ENCODE data around the gene ECSIT. TPM values are rescaled to one million over a fixed set of nuclear protein-coding genes. Genes with fewer than 3 reads are reported as not detected.

ECSIT gene
- total and polyA plus RNA-seq, 3 donors from 2014 or later = 28.9 to 58.7 (median 45.4) TPM

GRCh38 chr19:11513946-11514345 is 15.0 kb downstream of the ECSIT start:
- 94% methylated on average over 9 to 20 of the region's 20 CpGs for WGBS, 2 donors
- DNase-seq = no peak

GRCh38 chr19:11510444-11510843 is 18.5 kb downstream of the ECSIT start:
- intact Hi-C loops (cut with DNase I; ENCODE audit: low total_unique reads) = no loop called here
- no peak overlapping the region for H3K4me3 ChIP-seq
- no peaks in the 10 kb centered on the region for H3K27me3 ChIP-seq
- H3K4me1 ChIP-seq = no peaks in the 10 kb centered on the region
- H3K27ac ChIP-seq = no peak overlapping the region
- H3K36me3 ChIP-seq (ENCODE audit: low read depth, missing control alignments) = no peaks in the 10 kb centered on the region
- 91 to 97% methylated on average over 8 of the region's 8 CpGs for WGBS, 2 donors
- H3K9me3 ChIP-seq = no peaks in the 10 kb centered on the region
- no peak for DNase-seq
- TF ChIP-seq, protein P1, sequence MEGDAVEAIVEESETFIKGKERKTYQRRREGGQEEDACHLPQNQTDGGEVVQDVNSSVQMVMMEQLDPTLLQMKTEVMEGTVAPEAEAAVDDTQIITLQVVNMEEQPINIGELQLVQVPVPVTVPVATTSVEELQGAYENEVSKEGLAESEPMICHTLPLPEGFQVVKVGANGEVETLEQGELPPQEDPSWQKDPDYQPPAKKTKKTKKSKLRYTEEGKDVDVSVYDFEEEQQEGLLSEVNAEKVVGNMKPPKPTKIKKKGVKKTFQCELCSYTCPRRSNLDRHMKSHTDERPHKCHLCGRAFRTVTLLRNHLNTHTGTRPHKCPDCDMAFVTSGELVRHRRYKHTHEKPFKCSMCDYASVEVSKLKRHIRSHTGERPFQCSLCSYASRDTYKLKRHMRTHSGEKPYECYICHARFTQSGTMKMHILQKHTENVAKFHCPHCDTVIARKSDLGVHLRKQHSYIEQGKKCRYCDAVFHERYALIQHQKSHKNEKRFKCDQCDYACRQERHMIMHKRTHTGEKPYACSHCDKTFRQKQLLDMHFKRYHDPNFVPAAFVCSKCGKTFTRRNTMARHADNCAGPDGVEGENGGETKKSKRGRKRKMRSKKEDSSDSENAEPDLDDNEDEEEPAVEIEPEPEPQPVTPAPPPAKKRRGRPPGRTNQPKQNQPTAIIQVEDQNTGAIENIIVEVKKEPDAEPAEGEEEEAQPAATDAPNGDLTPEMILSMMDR (IDR thresholded peaks at IDR 0.05) = no peak
- no peak for TF ChIP-seq POLR2A (IDR thresholded peaks at IDR 0.05)

More at GRCh38 chr19:11513946-11514345, 15.0 kb downstream of the ECSIT start:
- no peak overlapping the region for H3K4me3 ChIP-seq
- TF ChIP-seq, protein P1 (IDR thresholded peaks at IDR 0.05) = no peak
- no peak for TF ChIP-seq POLR2A (IDR thresholded peaks at IDR 0.05)
- no peaks in the 10 kb centered on the region for H3K27me3 ChIP-seq
- no peaks in the 10 kb centered on the region for H3K9me3 ChIP-seq
- intact Hi-C loops (cut with DNase I; ENCODE audit: low total_unique reads) = no loop called here
- H3K27ac ChIP-seq = no peak overlapping the region
- no peaks in the 10 kb centered on the region for H3K36me3 ChIP-seq (ENCODE audit: low read depth, missing control alignments)
- no peaks in the 10 kb centered on the region for H3K4me1 ChIP-seq

DNA sequence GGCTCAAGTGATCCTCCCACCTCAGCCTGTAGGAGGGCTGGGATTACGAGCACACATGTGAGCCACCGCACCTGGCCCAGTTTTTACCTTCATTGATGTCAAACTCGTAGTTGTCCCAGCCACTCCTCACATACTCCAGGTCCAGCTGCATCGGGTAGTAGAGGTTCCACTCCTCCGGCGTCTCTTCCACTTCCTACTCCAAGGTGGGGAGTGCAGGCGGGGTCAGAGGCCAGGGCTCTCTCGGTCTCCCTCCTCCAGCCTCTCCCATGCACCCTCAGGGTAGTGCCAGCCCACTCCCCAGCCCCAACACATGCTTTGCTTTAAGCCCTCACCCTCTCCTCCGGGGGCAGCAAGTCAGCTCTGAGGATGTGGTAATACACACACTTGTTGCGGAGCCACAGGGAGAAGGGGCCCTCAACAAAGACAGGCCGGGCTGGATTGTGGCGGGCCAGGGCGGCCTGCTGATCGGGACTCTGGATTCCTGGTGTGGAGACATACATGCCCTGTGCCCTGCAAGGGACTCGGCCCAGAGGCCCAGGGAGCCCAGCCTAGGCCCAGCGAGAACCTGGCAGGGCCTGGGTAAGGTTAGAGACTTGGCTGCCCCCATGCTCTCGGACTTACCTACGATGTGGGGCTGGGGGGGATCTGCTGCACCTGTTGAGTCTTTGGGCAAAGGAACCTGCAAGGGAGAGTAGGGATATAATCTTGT is 21.4 kb downstream of the ECSIT start:
- Histone ChIP-seq H3K9me3 (no peaks in the 10 kb centered on the region), H3K27me3 (no peaks in the 10 kb centered on the region), H3K27ac (no peak overlapping the region), H3K36me3 (ENCODE audit: low read depth, missing control alignments) (no peaks in the 10 kb centered on the region), H3K4me3 (no peak overlapping the region), H3K4me1 (peaks cover 4% of the 10 kb centered on the region)
- intact Hi-C loops (cut with DNase I; ENCODE audit: low total_unique reads) = no loop called here
- TF ChIP-seq, protein P1 (IDR thresholded peaks at IDR 0.05) = no peak
- TF ChIP-seq POLR2A (IDR thresholded peaks at IDR 0.05) = no peak
- no peak for DNase-seq
- WGBS, 2 donors = 77 to 86% methylated on average over 14 to 18 of the region's 18 CpGs

DNA sequence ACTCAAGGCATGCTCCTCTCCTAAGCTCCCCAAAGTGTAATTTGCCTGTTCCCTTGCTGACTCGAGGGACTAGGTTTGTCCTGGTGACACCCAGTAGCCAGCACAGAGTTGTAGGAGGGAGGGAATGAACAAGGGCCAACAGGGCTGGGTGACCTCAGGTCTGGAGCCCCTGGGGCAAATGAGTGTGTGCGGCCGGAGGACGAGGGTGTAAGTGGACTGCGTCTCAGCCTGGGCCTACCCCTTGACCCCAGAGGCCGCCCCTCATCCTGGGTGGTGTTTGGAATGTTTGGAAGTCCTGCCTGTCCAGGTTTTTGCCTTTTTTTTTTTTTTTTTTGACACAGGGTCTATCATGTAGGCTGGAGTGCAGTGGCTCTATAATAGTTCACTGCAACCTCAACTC is 22.0 kb downstream of the ECSIT start:
- H3K27ac ChIP-seq = no peak overlapping the region
- H3K36me3 ChIP-seq (ENCODE audit: low read depth, missing control alignments) = no peaks in the 10 kb centered on the region
- no peaks in the 10 kb centered on the region for H3K27me3 ChIP-seq
- peaks cover 4% of the 10 kb centered on the region for H3K4me1 ChIP-seq
- 77 to 79% methylated on average over 6 of the region's 6 CpGs for WGBS, 2 donors
- H3K4me3 ChIP-seq = no peak overlapping the region
- no peak for DNase-seq
- intact Hi-C loops (cut with DNase I; ENCODE audit: low total_unique reads) = no loop called here
- H3K9me3 ChIP-seq = no peaks in the 10 kb centered on the region
- TF ChIP-seq, protein P1 (IDR thresholded peaks at IDR 0.05) = no peak
- TF ChIP-seq POLR2A (IDR thresholded peaks at IDR 0.05) = no peak

DNA sequence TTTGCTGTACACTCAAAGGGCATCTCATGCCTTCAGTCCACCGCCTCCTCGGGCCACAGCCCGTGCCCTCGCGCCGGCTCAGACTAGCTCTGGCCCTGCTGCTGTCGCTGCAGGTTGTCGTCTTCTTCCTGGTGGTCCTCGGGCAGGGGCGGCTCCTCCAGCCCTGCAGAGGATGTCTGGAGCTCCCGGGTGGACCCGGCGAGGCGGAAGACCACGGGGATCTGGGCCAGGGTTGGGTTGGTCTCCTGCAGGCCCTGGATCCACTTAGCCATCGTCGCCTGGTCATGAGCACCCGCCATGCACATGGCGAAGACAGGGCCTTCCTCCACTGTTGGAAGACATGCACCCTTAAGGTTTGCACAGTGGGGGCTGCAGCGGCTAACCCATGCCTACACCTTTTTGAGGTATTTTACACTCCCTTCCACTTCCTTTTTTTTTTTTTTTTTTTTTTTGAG is 22.8 kb downstream of the ECSIT start:
- Histone ChIP-seq H3K9me3 (no peaks in the 10 kb centered on the region), H3K36me3 (ENCODE audit: low read depth, missing control alignments) (no peaks in the 10 kb centered on the region), H3K4me3 (peak overlapping the region; percentile 89 to 99), H3K27me3 (no peaks in the 10 kb centered on the region), H3K4me1 (peaks cover 4% of the 10 kb centered on the region), H3K27ac (peak overlapping the region; percentile 89 to 93)
- intact Hi-C loops (cut with DNase I; ENCODE audit: low total_unique reads) = no loop called here
- 20 to 30% methylated on average over 20 of the region's 20 CpGs for WGBS, 2 donors
- TF ChIP-seq, protein P1 (IDR thresholded peaks at IDR 0.05) = no peak
- no peak for TF ChIP-seq POLR2A (IDR thresholded peaks at IDR 0.05)
- DNase-seq = no peak
